ENCODE results near the gene IGFBP7.

The IGFBP7 gene

DNA sequence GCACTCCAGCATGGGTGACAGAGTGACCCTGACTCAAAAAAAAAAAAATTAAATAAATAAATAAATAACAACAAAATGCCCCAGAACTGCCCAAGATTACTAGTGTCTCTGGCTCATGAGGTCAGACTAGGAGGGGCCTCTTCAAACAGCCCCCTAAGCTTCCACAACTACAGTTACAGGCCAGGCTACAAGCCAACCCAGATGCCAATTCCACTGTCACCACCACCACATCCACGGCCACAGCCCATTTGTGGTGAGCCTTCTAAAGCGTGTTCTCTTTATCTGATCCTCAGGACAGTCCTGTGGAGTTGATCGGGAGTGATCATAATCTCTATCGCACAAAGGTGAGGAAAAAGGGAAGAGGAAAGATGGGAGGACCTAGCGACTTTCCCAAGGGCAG, 36.6 kb downstream of the IGFBP7 start:
- no peak for DNase-seq

DNA sequence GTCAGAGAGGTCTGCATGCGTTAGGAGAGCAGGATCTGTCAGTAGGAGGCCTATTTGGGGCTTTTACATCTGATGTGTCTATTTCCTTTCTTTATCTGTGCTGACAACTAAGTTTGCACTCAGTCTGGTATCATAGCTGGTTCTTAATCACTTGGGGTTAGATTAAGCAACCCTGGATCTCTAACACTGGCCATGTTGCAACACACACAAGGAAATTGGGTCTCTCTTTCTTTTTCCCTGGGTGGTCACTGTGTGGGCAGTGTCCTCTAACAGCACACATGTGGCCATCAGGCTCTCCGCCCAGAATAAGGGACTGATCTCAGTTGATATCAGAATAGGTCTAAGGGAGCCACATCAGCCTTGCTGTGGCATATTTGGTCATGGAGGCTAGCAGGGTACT, 38.9 kb downstream of the IGFBP7 start:
- no CpG with 5 or more reads among the region's 2 CpGs for WGBS (ENCODE audit: extremely low coverage, insufficient coverage, low lambda C conversion rate)
- no peak overlapping the region for H3K4me3 ChIP-seq (ENCODE audit: low read length)

More for the DNA sequence above, 36.6 kb downstream of the IGFBP7 start:
- H3K4ac ChIP-seq (ENCODE audit: low read depth, low read length): no peak overlapping the region
- H4K8ac ChIP-seq (ENCODE audit: low read depth, low read length): no peak overlapping the region
- H2BK120ac ChIP-seq (ENCODE audit: low read depth, low read length): no peak overlapping the region
- no peaks in the 10 kb centered on the region for H3K4me1 ChIP-seq (ENCODE audit: control insufficient read depth, low read depth, low read length)
- no peak overlapping the region for H3K23ac ChIP-seq (ENCODE audit: low read length)
- H3K56ac ChIP-seq (ENCODE audit: low read length): no peak overlapping the region
- no CpG with 5 or more reads among the region's 5 CpGs for WGBS (ENCODE audit: extremely low coverage, insufficient coverage, low lambda C conversion rate)
- no peak overlapping the region for H4K5ac ChIP-seq (ENCODE audit: low read length)
- no peaks in the 10 kb centered on the region for H3K36me3 ChIP-seq (ENCODE audit: control insufficient read depth, insufficient read depth, low read length)
- H3K79me2 ChIP-seq (ENCODE audit: control insufficient read depth, insufficient read depth, low read length): no peaks in the 10 kb centered on the region
- no peak overlapping the region for H3K4me2 ChIP-seq (ENCODE audit: low read length)
- H3K4me3 ChIP-seq (ENCODE audit: low read length): no peak overlapping the region
- H2BK15ac ChIP-seq (replicated peaks; ENCODE audit: low read depth): no peak overlapping the region
- no peak overlapping the region for H3K9ac ChIP-seq (ENCODE audit: low read length)
- no peak overlapping the region for H2BK5ac ChIP-seq (ENCODE audit: low read length)
- no peak overlapping the region for H3K27ac ChIP-seq (ENCODE audit: low read depth, low read length)
- no peak overlapping the region for H3K18ac ChIP-seq (ENCODE audit: low read length)
- no peaks in the 10 kb centered on the region for H3K79me1 ChIP-seq (ENCODE audit: low read length)
- no peak overlapping the region for H2AK5ac ChIP-seq (ENCODE audit: low read length)
- no peaks in the 10 kb centered on the region for H3K27me3 ChIP-seq (ENCODE audit: insufficient read depth, low read length, poor library complexity)

DNA sequence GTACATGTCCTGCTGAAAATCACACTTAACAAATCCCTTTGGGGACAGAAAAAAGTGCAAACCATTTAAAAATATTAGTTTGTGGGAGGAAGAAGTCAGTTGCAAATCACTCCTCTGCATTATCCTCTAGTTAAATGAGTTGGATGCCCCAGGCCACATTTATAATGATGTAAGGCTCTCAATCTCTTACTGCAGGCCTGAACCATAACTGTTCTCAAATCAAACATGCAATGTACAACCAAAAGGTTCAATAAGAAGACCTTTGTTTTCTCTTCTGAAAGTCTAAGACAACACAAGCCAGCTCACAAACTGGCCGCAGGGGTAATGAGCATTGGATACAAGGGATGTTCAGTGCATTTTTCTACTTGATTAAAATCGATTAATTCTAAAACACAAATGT, 39.7 kb downstream of the IGFBP7 start:
- no CpG with 5 or more reads among the region's 2 CpGs for WGBS (ENCODE audit: extremely low coverage, insufficient coverage, low lambda C conversion rate)

More for the DNA sequence above, 38.9 kb downstream of the IGFBP7 start:
- H3K9ac ChIP-seq (ENCODE audit: low read length): no peak overlapping the region
- H2BK5ac ChIP-seq (ENCODE audit: low read length): no peak overlapping the region
- no peak overlapping the region for H3K23ac ChIP-seq (ENCODE audit: low read length)
- H3K27me3 ChIP-seq (ENCODE audit: insufficient read depth, low read length, poor library complexity): no peaks in the 10 kb centered on the region
- no peak overlapping the region for H3K4ac ChIP-seq (ENCODE audit: low read depth, low read length)
- no peak overlapping the region for H2BK120ac ChIP-seq (ENCODE audit: low read depth, low read length)
- no peaks in the 10 kb centered on the region for H3K36me3 ChIP-seq (ENCODE audit: control insufficient read depth, insufficient read depth, low read length)
- DNase-seq: no peak
- no peak overlapping the region for H2BK15ac ChIP-seq (replicated peaks; ENCODE audit: low read depth)
- H3K27ac ChIP-seq (ENCODE audit: low read depth, low read length): no peak overlapping the region
- H3K79me1 ChIP-seq (ENCODE audit: low read length): no peaks in the 10 kb centered on the region
- H4K5ac ChIP-seq (ENCODE audit: low read length): no peak overlapping the region
- H3K79me2 ChIP-seq (ENCODE audit: control insufficient read depth, insufficient read depth, low read length): no peaks in the 10 kb centered on the region
- H2AK5ac ChIP-seq (ENCODE audit: low read length): no peak overlapping the region
- no peaks in the 10 kb centered on the region for H3K4me1 ChIP-seq (ENCODE audit: control insufficient read depth, low read depth, low read length)
- H3K56ac ChIP-seq (ENCODE audit: low read length): no peak overlapping the region
- H3K18ac ChIP-seq (ENCODE audit: low read length): no peak overlapping the region
- no peak overlapping the region for H3K4me2 ChIP-seq (ENCODE audit: low read length)
- H4K8ac ChIP-seq (ENCODE audit: low read depth, low read length): no peak overlapping the region

DNA sequence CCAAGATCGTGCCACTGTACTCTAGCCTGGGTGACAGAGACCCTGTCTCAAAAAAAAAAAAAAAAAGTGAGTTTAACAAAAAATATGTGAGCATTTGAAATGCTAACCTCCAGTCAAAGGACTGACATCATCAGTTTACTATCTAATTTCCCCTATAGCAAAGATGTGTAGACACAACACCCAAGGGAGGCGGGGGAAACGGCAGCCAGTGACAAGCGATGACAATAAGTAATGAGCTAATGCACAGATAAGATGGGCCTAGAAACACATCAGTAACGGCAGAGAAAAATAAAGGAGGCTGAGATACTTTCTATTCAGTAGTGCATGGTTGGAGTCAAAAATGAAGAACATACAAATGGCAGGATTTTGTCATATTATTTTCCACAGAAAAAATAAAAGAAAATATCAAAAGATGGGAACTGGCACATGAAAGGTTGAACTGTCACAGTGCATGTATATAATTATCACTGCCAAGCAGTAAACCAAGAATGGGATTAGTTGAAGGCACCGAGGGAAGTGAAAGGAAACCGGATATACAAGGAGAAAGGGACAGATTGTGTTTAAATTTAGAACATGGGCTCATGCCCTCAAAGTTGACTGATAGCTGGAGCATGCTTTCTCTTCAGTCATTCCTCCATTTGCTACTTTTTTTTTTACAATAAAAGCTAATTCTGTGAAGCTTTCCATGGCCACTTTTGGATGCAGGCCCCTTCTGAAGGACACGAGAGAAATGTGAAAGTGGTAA, 41.8 kb downstream of the IGFBP7 start:
- no peaks in the 10 kb centered on the region for H3K36me3 ChIP-seq (ENCODE audit: control insufficient read depth, insufficient read depth, low read length)
- H4K8ac ChIP-seq (ENCODE audit: low read depth, low read length): no peak overlapping the region
- H3K4me1 ChIP-seq (ENCODE audit: control insufficient read depth, low read depth, low read length): no peaks in the 10 kb centered on the region
- H2AK5ac ChIP-seq (ENCODE audit: low read length): no peak overlapping the region
- H3K27ac ChIP-seq (ENCODE audit: low read depth, low read length): no peak overlapping the region
- DNase-seq: no peak
- no peak overlapping the region for H3K18ac ChIP-seq (ENCODE audit: low read length)
- no peak overlapping the region for H3K4ac ChIP-seq (ENCODE audit: low read depth, low read length)
- H3K4me2 ChIP-seq (ENCODE audit: low read length): no peak overlapping the region
- H2BK5ac ChIP-seq (ENCODE audit: low read length): no peak overlapping the region
- H2BK15ac ChIP-seq (replicated peaks; ENCODE audit: low read depth): no peak overlapping the region
- H3K79me1 ChIP-seq (ENCODE audit: low read length): no peaks in the 10 kb centered on the region
- H4K5ac ChIP-seq (ENCODE audit: low read length): no peak overlapping the region
- no peaks in the 10 kb centered on the region for H3K27me3 ChIP-seq (ENCODE audit: insufficient read depth, low read length, poor library complexity)
- no peak overlapping the region for H3K9ac ChIP-seq (ENCODE audit: low read length)
- no CpG with 5 or more reads among the region's 8 CpGs for WGBS (ENCODE audit: extremely low coverage, insufficient coverage, low lambda C conversion rate)
- H3K79me2 ChIP-seq (ENCODE audit: control insufficient read depth, insufficient read depth, low read length): no peaks in the 10 kb centered on the region
- no peak overlapping the region for H2BK120ac ChIP-seq (ENCODE audit: low read depth, low read length)
- no peak overlapping the region for H3K23ac ChIP-seq (ENCODE audit: low read length)
- H3K4me3 ChIP-seq (ENCODE audit: low read length): no peak overlapping the region
- H3K56ac ChIP-seq (ENCODE audit: low read length): no peak overlapping the region

More for the DNA sequence above, 39.7 kb downstream of the IGFBP7 start:
- no peak overlapping the region for H3K4ac ChIP-seq (ENCODE audit: low read depth, low read length)
- H2BK120ac ChIP-seq (ENCODE audit: low read depth, low read length): no peak overlapping the region
- DNase-seq: no peak
- no peak overlapping the region for H3K4me2 ChIP-seq (ENCODE audit: low read length)
- no peak overlapping the region for H4K8ac ChIP-seq (ENCODE audit: low read depth, low read length)
- no peak overlapping the region for H3K27ac ChIP-seq (ENCODE audit: low read depth, low read length)
- no peak overlapping the region for H3K23ac ChIP-seq (ENCODE audit: low read length)
- no peaks in the 10 kb centered on the region for H3K4me1 ChIP-seq (ENCODE audit: control insufficient read depth, low read depth, low read length)
- H3K18ac ChIP-seq (ENCODE audit: low read length): no peak overlapping the region
- H3K56ac ChIP-seq (ENCODE audit: low read length): no peak overlapping the region
- H3K27me3 ChIP-seq (ENCODE audit: insufficient read depth, low read length, poor library complexity): no peaks in the 10 kb centered on the region
- no peaks in the 10 kb centered on the region for H3K79me1 ChIP-seq (ENCODE audit: low read length)
- no peak overlapping the region for H2BK15ac ChIP-seq (replicated peaks; ENCODE audit: low read depth)
- H3K9ac ChIP-seq (ENCODE audit: low read length): no peak overlapping the region
- no peaks in the 10 kb centered on the region for H3K36me3 ChIP-seq (ENCODE audit: control insufficient read depth, insufficient read depth, low read length)
- no peaks in the 10 kb centered on the region for H3K79me2 ChIP-seq (ENCODE audit: control insufficient read depth, insufficient read depth, low read length)
- H4K5ac ChIP-seq (ENCODE audit: low read length): no peak overlapping the region
- no peak overlapping the region for H3K4me3 ChIP-seq (ENCODE audit: low read length)
- H2AK5ac ChIP-seq (ENCODE audit: low read length): no peak overlapping the region
- H2BK5ac ChIP-seq (ENCODE audit: low read length): no peak overlapping the region

DNA sequence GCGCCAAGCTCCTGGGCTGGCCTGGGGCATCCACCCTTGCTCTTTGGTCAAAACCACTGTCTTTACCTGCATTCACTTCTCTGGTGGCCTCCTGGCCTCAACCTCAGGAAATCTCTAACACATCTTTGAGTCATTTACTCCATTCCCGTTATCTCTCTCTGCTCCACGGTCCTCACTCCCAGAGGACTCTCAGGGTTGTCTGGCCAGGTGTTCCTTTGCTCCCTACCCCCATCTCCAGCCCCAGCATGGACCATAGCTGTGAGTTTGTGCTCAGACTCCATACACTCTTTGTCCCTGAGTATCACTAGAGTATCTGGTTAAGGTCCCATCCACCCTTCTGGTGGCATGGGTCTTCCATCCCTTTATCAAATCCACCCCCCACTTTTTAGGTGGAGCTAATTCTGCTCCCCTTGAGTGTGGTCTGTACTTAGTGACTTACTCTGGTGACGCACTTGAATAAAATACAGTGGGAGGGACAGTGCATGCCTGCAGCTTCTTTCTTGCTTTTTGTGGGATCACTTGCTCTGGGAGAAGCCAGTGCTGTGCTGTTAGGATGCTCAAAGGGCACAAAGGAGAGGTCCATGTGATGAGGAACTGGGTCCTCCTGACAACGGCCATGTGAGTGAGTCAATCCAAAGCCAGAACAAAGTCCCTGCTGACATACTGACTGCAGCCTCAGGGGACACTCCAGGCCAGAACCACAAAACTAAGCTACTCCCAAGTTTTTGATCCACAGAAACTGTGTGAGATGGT, 44.3 kb downstream of the IGFBP7 start:
- H3K4me2 ChIP-seq (ENCODE audit: low read length): no peak overlapping the region
- no peaks in the 10 kb centered on the region for H3K79me1 ChIP-seq (ENCODE audit: low read length)
- no peak overlapping the region for H2BK5ac ChIP-seq (ENCODE audit: low read length)
- H2BK15ac ChIP-seq (replicated peaks; ENCODE audit: low read depth): no peak overlapping the region
- H3K79me2 ChIP-seq (ENCODE audit: control insufficient read depth, insufficient read depth, low read length): no peaks in the 10 kb centered on the region
- no peaks in the 10 kb centered on the region for H3K36me3 ChIP-seq (ENCODE audit: control insufficient read depth, insufficient read depth, low read length)
- no peaks in the 10 kb centered on the region for H3K27me3 ChIP-seq (ENCODE audit: insufficient read depth, low read length, poor library complexity)
- no peak overlapping the region for H4K8ac ChIP-seq (ENCODE audit: low read depth, low read length)
- no peak overlapping the region for H3K9ac ChIP-seq (ENCODE audit: low read length)
- H3K4me3 ChIP-seq (ENCODE audit: low read length): no peak overlapping the region
- H3K23ac ChIP-seq (ENCODE audit: low read length): no peak overlapping the region
- no peak overlapping the region for H2BK120ac ChIP-seq (ENCODE audit: low read depth, low read length)
- no peak overlapping the region for H3K56ac ChIP-seq (ENCODE audit: low read length)
- H3K4me1 ChIP-seq (ENCODE audit: control insufficient read depth, low read depth, low read length): peaks cover 3% of the 10 kb centered on the region
- WGBS (ENCODE audit: extremely low coverage, insufficient coverage, low lambda C conversion rate): no CpG with 5 or more reads among the region's 5 CpGs
- no peak overlapping the region for H3K4ac ChIP-seq (ENCODE audit: low read depth, low read length)
- H2AK5ac ChIP-seq (ENCODE audit: low read length): no peak overlapping the region
- no peak for DNase-seq
- H4K5ac ChIP-seq (ENCODE audit: low read length): no peak overlapping the region
- no peak overlapping the region for H3K18ac ChIP-seq (ENCODE audit: low read length)
- H3K27ac ChIP-seq (ENCODE audit: low read depth, low read length): no peak overlapping the region
